GM18526 (cell line): ENCODE measurements around the gene DHRS9.

Source experiments
- POLR2A ChIP-seq: IDR thresholded peaks from 3 replicates; pipeline ENCODE4 v1.6.1; 2011; ENCODE audit not compliant: insufficient read length; ENCODE audit errors: extremely low read depth

The DHRS9 gene

DNA sequence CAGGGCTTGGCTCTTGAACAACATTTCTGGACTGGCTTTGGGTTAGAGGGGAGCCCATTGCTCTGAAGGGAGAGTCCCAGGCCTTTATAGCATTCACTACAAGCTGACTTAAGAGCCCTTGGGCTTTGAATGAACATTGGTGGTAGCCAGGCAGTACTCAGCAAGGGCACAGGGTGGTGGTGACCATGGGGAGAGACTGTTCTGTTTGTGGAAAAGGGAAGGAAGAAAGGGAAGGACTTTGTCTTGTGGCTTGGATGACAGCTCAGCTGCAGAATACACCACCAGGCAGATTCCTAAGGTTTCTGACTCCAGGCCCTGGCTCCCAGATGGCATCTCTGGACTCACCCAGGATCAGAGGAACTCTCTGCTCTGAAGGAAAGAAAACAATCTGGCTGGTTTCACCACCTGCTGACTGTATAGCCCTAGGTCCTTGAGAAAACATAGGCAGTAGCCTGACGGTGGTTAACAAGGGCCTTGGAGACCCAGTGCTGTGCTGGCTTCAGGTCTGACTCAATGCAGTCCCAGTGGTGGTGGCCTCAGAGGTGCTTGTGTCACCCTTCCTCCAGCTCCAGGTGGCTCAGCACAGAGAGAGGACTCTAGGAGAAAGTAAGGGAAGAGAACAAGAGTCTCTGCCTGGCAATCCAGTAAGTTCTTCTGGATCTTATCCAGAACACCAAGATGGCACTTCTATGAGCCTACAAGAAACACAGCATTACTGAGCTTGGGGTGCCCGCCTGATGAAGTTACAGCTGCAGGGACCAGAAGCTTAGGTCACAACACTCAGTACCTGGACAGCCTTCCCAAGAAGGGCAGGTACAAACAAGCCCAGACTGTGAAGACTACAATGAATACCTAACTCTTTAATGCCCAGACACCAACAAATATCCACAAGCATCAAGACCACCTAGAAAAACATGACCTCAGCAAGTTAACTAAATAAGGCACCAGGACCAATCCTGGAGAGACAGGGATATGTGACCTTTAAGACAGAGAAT is 21.8 kb upstream of the DHRS9 start:
- no peak for TF ChIP-seq POLR2A

DNA sequence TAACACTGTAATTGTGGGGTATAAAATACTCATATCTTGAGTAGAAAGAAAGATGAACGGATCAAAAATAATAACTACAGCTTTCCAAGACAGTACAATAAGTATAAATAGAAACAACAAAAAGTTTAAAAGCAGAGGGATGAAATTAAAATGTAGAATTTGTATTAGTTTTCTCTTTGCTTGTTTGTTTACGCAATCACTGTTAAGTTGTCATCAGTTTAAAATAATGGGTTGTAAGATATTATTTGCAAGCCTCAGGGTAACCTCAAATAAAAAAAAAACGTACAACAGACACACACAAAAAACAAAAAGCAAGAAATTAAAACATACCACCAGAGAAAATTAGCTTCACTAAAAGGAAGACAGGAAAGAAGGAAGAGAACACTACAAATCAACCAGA is 20.2 kb upstream of the DHRS9 start:
- TF ChIP-seq POLR2A, result no peak

DNA sequence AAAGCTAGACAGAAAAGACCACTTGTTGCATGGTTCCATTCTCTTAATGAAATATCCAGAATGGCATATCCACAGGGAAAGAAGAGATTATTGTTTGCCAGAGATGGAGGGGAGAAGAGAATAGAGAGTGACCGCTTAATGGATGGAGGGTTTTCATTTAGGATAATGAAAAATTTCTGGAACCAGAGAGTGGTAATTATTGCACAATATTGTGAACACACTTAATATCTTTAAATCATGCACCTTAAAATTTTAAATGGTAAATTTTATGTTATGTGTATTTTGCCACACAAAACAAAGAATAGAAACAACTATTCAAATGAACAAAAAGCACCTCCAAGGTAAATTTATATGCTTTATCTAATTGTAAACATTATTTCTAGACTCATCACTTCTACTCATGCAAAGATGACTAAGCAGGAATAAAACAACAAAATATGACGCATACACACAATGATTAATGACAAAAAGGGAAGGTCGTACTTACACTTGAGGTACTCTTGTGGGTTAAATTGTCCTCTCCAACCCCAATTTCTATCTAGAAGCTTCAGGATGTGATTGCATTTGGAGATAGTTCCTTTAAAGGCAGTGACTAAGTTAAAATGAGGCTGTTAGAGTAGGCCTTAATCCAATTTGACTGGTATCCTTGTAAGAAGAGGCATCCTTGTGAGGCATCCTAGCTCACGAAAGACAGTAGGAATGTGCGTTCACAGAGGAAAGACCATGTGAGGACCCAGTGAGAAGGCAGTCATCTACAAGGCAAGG is 18.7 kb upstream of the DHRS9 start:
- TF ChIP-seq POLR2A, result no peak

DNA sequence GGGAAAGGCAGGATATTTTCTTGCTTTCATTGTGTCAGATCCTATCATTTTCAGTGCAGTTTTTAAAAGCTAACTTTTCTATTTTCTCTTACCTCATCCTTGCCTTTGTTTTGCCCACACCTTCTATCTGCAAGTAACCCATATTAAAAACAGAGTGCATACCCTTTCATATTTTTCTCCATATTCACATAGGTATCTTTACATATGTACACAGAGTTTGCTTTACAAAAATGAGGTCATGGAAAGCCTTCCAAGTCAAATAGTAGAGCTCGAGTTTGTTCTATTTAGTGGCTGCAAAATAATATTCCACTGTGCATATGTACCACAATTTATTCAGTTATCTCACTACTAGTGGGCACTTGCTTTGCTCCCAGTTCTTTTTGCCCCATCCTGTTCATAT is 3.9 kb upstream of the DHRS9 start:
- TF ChIP-seq POLR2A, result no peak

DNA sequence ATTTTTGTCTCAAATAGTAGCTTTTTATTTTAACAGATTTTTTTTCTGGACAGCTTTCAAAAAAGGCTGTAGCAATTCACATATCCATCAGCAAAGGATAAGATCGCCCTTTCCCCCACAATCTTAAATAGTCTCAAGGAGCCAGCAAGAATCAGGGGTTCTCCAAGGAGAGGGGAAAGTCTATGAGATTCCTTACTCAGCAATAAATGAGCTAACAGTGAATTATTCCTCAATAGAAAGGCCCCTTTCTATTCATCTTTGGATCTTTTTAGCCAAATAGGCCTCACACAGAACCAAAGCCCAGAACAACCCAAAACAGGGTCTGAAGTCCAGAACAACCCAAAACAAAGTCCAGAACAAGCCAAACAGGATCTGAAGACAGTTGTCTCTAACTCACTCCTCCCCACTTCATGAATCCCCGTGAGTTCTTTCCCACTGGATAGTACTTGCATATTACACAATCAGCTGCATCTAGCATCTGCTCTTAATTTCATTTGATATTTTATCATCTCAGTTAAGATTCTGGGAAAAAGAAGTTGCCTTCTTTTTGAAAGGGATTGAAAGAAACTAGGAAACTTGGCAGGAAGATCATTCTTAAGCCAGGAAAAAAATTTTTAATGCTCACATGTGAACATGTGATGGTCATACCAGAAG is 3.4 kb upstream of the DHRS9 start:
- no peak for TF ChIP-seq POLR2A

DNA sequence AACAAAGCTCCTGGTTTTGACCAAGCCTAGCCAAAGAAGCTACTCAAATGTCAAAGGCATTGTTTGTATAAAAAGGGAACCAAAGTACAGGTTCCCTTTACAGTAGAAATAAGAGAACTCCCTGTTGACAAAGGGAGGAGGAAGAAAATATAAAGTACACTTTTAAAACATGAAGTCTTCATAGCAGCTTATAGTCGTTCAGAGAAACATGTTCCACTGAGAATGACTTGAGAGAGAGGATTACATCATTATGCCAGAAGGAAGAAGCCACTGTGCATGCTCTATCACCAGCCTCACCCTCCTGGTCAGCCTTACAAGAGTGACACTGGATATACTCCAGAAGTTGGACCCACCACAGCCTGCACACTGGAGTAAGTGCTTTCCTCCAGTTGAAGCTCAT is 2.5 kb upstream of the DHRS9 start:
- TF ChIP-seq POLR2A, result no peak

DNA sequence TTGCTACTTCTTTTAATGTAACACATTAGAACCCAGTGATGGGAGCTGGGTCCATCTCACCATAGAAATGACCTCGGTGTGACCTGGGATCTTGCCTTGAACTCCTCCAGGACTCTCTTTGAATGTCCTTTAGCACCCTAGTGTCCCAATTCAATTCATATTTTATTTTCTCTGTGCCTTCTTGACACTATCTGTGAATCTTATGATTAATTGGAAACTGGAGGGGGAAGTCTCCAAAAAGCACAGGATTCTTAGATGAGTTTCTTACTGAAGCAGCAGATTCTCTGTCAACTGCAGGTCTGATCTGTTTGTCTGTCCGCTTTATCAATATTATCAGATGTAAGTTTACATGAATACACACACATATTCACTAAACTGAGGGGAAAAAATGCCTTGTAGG is 470 bp downstream of the DHRS9 start:
- TF ChIP-seq POLR2A, result no peak

DNA sequence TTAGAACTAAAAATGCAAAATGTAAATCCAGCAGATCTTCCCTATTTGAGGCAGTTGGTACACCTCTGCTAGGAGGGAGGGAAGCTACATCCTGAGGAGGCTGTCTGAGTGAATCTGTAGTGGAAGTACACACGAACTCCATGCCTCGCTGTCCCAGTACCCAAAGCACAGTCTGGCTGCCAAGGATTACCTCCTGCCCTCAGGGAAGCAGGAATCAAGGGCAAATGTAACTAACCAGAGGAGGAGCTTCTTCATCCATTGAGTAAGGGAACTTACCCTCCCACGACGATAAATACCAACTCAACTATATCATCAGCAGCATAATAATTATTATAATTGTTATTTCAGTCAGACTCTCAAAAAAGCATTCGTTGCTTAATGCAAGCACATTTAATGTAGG is 2.1 kb downstream of the DHRS9 start:
- TF ChIP-seq POLR2A, result no peak

DNA sequence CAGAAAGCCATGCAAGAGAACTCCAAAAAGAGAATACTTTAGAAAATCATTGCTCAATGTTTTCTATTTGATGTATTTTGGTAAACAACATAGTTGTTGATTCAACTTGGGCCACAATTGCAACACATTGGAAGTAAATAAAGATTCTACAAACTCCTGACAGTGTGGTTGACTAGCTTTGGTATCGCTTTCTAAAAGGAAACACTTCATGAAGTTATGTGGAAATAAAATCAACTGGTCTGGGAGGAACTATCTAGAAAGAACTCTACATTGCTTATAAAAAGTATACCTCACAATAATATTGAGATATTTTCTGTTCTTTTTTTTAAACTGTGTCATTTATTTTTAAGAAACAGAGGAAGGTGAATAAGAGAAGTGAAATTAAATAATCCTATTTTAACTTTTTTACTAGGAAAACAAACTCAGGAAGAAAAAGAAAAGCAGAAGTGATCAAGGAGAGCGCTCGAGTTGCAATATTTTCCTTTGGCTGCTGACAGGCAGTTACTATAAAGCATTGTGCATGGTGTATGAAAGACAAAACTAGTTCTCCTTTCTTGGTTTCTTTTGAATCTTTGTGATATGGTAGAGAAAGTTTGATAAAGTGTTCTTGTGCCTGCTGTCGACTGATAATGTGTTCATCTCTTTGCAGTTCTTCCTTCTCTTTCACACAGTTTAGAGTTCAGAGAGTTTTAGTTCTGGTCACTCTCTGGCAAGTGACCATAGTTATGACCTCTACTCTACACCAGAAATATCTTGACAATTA is 3.0 kb downstream of the DHRS9 start:
- no peak for TF ChIP-seq POLR2A

DNA sequence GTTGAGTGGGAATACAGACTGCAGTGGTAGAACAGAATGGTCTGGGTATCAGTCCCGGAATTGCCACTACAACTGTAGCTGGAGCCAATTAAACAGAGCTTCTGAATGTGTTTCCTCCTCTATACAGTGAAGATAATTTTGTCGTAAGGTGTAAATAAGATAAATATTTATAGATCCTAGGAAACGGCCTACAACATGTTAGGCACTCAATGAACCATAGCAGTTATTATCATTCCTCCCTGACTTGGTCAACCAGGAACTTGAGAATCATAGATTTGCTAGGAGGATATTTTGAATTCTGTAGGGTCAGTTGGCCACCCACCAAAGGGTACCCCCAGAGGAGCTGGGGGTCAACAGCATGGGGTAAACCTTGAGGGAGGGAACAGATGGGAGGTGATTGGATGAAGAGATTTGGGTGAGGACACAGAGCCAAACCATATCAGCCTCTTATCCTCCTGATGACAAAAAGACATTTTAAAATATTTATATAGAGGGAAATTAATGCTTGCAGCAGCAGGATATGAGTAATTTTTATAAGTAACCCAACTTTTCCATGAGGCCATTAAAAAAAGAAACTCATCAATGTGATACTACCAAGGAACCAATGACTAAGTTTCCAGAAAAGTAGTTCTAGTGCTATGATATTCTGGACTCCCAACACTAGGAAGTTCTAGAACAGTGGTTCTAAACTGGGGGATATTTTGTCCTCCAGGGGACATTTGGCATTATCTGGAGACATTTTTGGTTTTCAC is 4.0 kb downstream of the DHRS9 start:
- no peak for TF ChIP-seq POLR2A

DNA sequence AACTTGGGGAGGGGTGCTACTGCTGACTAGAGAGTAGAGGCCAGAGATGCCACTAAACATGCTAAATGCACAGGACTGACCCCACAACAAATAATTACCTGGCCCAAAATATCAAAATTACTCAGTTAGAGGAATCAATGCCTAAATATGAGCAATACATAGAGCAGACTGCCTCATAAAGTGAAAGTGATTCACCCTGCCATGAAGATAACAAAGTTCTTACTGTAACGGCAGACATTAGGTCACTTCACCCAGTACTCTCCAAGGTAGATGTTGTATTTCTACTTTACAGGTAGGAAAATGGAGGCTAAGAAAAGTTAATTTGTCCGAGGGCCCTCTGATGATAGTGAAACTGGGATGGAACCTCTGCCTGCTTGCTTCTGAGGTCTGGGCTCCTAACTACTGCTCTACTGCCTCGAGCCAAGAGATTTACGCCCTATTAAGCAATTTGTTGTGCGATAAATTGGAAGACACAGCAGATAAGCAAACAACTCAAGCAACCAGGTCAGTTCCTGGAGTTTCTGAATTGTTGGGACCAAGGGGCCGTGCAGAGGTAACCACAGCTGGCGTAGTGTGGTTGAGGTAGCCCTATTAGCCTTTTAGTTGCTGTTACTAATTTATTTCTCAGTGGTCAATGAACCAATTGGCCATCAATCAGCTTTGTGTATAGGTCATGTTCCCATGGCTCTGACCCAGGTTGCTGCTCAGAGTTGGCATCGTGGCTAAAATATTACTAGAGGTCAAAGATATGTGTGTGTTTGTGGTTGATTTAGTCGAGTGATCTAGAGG is 4.8 kb downstream of the DHRS9 start:
- TF ChIP-seq POLR2A, result no peak

DNA sequence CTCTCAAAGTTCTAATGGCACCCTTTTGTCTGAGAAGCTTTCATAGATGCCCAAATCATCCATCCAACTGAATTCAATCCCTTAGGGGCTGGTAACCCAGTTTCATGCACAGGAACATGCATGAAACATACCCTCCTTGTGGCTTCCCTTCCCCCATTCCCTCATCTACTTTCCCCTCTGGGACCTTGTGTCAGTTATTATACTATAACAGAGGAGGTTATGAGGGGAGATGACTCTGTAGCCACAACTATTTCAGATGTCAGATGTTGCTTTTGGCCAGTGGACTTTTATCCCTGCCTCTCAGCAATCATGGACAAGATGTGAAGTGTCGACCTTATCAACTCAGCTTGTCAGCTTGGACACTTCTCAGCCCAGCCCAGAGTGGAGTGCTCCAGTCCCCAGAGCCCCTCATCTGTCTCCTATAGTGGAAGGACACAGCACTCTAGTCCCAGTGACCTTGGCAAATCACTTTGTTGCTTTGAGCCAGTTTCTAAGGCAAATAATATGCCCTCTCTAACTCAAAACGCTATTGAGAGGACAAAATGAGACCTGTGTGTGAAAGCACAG is 8.4 kb downstream of the DHRS9 start:
- TF ChIP-seq POLR2A, result no peak
